GM12892 (cell line): Measurements from ENCODE around the gene FOXE1.

Experiments used
- POLR2A ChIP-seq: IDR thresholded peaks from 2 replicates; pipeline ENCODE4 v1.6.1; 2011; ENCODE audit warnings: low read depth, low read length, control low read depth
- POLR2AphosphoS5 ChIP-seq: IDR thresholded peaks from 2 replicates; pipeline ENCODE4 v1.6.1; 2011; ENCODE audit warnings: low read depth, low read length, control low read depth

- TF ChIP-seq POLR2A (no peak), POLR2AphosphoS5 (no peak)
Observed at GRCh38 chr9:97808415-97808814, 44.6 kb upstream of the FOXE1 start.
